Diencephalon (tissue), 1 donor: ENCODE results near the gene OR2J3. TPM values are rescaled to one million over a fixed set of nuclear protein-coding genes. Genes with fewer than 3 reads are reported as not detected.

ENCODE experiments used
- total RNA-seq: library from RNA; depleted of rRNA; stranded (reverse); fragments of >200 nt; gene quantifications from one replicate; pipeline ENCODE4 v1.2.3, GENCODE V29; 2014

The OR2J3 gene
- not detected for total RNA-seq

DNA sequence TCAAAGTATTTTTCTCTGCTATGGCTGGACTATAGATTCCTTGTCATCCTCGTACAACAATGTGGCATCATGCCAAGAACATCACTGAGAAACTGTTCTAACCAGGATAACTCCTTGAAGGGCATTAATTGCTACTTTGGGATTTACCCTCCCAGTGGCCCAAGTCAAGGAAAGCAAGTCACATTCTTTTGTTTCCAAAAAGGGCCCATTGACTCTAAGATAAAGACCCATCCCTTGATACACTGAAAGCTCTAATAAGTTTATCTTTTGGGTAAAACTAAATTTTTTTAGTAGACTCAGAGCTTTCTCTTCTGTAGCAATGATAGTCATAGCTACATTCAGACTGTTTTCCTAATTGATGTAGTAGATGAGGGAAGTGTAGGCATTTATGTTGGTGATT is at the start of gene OR2J3:
OR2J3 (plus strand) TSS at position 301 of the 400 bp plus-strand sequence. CDS start 3,833 bp downstream, outside the sequence.

DNA sequence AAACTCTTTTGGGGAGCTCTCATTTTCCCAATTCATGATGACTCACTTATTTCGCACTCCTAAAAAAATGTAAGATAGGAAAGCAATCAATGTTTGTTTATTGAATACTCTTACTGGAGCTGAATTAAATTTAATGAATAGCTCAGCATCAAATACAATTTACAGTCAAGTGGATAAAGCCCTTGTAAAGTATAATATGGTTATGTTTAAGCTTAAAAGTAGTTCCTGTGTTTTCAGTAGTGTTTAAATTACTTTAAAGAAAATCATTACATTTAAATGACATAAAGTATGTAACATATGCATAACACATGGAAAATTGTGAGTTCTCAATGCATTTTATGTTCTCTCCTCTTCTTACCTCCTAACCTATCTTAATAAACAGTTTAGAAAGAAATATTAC is 20.6 kb upstream of the OR2J3 start, which contains the start of gene OR2B3:
OR2B3 (minus strand) TSS at position 101 of the 400 bp plus-strand sequence; CDS start at position 36, 65 bp downstream.

DNA sequence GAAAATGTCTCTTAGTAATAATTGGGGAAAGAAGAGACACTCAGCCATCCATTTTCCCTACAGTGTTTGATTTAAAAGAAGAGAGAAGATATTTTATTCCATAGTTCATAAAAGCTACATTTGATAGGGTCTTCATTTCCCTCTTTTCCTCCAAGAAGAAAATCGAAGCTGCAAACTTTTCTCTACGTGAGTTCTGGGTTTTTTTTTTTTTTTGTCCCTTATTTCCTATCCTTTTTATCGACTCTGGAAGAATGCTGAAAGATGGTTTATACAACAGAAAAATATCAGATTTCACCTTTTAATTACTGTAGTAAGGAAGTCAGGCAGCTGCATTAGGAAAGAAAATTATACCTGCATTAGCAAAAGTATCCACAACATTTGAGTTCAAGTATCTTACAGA is 8.7 kb upstream of the OR2J3 start, which contains the start of gene OR2J1:
OR2J1 (plus strand) TSS at position 301 of the 400 bp plus-strand sequence. CDS start 1,453 bp downstream, outside the sequence.

Other genes starting within 250 kb of the OR2J3 start
- gene TRIM27, start 184.1 kb upstream of the OR2J3 start, total RNA-seq: 69.7 TPM
- gene ZNF311, start 102.7 kb upstream of the OR2J3 start, total RNA-seq: 5.8 TPM
- not detected for gene OR2W1, start 62.9 kb upstream of the OR2J3 start, total RNA-seq
- not detected for gene OR2B3, start 20.7 kb upstream of the OR2J3 start, total RNA-seq
- not detected for gene OR2J1, start 8.6 kb upstream of the OR2J3 start, total RNA-seq
- gene OR2J2, start 62.8 kb downstream of the OR2J3 start, total RNA-seq: 0.46 TPM
- under 0.01 TPM for gene OR14J1, start 193.6 kb downstream of the OR2J3 start, total RNA-seq